OCI-LY7 (cell line): ENCODE measurements around the gene TCF12.

ENCODE experiments used
- EZH2phosphoT487 ChIP-seq: fragments of 200-600 bp; sonication (generic); IDR thresholded peaks from 2 replicates; pipeline ENCODE4 v1.6.1; 2018; ENCODE audit warnings: low read depth, borderline replicate concordance, mild to moderate bottlenecking, mixed run types, antibody characterized with exemption, low read length, moderate library complexity, mixed read lengths
- TF ChIP-seq, protein P1 (sequence below): fragments of 200-600 bp; sonication (generic); conservative IDR thresholded peaks from 2 replicates; pipeline ENCODE4 v1.5.1; 2014; ENCODE audit warnings: mild to moderate bottlenecking, antibody characterized with exemption, low read length, moderate library complexity, mixed read lengths

DNA sequence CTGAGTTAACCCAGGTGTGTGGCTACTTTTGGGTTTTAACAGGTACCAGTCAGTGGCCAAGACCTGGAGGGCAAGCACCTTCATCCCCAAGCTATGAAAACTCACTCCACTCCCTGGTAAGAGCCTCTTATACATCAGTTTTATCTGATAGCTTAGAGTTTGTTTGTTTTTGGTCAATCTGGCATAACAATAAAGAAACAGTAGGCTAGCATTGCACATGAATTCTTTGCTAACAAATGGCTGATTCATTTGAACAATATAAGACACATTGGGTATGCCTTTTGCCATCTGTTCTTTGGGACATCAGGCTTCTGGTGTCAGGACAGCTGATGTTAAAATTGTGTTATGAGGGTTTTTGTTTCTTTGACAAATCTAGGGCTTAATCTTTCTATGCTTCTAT, 332.9 kb downstream of the TCF12 start:
- TF ChIP-seq, protein P1, sequence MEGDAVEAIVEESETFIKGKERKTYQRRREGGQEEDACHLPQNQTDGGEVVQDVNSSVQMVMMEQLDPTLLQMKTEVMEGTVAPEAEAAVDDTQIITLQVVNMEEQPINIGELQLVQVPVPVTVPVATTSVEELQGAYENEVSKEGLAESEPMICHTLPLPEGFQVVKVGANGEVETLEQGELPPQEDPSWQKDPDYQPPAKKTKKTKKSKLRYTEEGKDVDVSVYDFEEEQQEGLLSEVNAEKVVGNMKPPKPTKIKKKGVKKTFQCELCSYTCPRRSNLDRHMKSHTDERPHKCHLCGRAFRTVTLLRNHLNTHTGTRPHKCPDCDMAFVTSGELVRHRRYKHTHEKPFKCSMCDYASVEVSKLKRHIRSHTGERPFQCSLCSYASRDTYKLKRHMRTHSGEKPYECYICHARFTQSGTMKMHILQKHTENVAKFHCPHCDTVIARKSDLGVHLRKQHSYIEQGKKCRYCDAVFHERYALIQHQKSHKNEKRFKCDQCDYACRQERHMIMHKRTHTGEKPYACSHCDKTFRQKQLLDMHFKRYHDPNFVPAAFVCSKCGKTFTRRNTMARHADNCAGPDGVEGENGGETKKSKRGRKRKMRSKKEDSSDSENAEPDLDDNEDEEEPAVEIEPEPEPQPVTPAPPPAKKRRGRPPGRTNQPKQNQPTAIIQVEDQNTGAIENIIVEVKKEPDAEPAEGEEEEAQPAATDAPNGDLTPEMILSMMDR, result no peak
- no peak for TF ChIP-seq EZH2phosphoT487
